Amniotic epithelial cell (primary cell): ENCODE data around the gene ZCCHC24.

Source experiments
- DNase-seq: peaks from one replicate; pipeline ENCODE4 v3.0.0-alpha.2; 2010; ENCODE audit warnings: low read depth

ZCCHC24 gene

DNA sequence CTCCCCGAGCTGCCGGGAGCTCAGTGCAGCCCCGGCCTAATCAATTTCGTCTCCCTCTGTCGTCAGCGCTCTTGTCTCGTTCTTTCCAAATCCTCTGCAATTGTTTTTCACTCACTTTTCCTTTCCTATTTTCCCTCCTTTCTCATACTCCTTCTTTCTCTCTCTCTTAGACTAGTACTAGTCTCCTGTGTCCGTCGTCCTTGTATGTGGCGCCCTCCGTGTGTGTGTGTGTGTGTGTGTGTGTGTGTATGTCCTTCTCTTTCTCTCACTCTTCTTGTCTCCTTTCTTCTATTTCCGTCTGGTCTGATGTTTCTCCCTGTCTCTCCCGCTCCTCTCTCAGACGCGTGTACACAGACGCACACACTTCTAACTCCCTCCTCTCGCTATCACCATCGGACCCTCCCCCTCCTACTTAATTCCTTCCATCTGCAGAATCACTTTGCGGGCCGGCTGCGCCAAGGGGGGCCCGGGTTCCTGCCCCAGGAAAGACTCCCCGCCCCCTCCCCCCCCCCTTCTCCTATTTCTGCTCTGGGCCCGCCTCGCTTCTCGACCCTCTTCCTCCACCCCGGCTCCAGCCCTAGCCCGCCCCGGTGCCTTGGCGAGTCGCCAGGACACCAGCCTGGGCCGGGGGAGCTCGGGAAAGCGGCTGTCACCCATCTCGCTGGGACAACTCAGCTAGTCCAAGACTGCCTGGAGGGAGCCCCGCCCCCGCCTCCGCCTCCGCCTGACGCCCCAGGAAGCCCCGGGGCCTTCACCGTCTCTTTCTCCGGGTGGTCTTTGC lies 743 bp upstream of the ZCCHC24 start:
- DNase-seq: peak; percentile 65

DNA sequence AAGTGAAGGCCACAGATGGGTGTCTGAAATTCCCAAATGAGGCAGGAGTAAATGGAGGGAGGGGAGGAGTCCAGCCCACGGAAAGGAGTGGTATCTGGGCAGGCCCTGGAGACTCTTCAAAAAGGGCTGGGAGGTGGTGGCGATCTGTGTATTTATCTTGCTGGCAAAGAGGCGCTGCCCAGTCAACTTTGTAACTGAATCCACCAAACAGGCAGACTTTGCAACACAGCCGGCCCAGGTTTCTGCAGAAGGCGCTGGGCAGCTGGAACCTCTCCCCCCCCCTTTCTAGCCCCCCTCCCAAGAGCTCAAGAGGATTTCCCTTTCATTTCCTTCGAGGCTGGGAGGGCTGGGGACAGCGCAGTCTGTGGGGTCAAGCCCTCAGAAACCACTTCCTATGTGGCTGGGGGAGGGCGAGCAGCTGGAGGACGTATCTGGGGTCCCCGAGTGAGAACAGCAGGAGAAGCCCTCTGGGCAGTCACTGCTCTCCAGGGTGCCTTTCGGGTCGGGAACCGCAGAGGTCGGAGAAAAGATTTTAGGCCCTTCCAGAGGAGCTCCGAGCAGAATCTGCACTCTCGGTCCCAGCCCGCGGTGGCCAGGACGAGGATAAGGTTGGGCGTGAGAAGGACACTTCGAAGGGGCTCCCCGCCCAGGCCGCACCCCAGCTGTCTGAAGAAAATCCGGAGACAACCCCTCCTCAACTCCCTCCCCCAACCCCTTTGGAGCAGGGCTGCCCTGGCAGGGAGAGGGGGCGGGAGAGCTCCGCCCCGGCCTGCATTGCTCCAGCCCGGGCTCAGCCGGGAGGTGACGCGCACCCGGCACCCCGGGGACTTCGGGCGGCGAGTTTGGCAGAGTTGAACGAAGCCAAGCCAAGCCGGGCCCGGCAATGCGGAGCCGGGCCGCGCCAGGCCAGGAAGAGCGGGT lies 965 bp downstream of the ZCCHC24 start:
- DNase-seq: no peak

DNA sequence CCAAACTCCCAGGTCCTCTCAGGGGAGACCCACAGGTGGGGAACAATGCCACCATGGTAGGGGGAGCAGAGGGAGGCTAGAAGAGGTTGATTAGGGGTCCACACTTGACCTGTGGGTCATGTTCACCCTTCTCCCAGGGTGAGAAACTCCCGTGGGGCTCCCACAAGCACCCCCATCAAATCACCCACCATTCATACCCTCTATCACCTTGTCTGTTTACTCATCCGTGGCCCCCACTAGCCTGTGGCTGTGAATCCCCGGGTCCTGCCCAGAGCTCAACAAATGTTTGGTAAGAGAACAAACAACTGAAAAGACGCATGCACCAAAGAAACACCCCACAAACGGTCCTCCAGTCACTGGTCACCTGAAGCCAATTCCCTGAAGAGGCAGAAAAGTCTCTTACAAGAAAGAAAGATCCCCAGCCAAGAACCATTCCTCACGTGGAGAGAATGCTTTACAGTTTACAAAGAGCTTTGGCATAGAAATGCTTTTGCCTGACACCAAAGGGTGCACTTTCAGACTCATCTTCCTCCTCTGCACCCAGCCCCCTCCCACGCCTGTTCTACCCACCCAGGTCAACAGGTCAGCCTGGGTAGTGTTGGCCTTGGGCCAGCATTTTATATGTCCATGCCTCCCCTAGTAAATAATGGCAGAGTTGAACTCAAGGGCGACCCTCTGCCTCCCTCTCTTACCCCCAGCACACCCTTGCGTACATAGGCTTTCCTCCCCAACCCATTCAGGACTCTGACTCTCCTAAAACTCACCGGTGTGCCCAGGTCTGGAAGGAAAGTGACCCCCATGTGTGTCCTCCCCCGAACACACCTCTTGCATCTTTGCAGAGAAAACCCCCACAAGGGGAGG lies 1.9 kb downstream of the ZCCHC24 start:
- DNase-seq: no peak

DNA sequence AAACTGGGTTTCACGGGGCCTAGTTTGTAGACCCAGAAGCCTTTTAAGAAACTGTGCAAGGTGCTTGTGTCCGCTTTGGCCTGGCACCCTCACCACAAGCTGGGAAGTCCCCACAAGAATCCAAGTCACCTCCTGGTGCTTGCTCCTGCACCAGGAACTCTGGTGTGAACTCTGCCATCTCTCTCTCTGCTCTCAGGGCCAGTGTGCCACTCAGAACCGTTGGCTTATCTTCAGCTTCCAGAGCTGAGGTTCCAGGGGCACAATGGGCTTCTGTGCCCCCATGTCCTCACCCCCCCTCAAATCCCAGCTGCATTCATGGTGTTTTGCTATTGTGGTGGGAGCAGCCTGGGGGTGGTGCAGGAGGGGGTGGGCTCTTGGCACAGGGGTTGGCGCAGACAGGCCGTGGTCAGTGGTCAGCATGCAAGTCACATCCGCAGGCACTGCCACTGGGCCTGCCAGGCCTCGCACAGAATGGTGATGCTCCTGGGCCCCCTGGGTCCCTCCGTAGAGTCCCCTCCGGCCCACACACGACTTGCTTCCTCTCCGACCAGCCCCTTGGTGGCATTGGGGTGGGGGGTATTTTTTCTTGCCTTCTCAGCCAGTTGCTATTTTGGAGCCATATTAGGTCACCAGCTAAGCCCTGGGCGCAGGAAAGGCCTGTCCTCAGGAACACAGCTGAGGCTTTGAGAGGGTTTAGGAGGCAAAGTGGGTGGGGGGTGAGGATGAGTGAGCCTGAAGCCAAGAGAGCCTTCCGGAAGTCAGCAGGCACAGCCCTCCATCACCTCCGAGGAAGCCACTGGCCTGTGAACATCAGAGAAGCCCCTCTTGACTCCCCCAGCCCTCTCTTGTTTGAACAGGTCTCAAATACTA lies 3.0 kb downstream of the ZCCHC24 start:
- DNase-seq: no peak

DNA sequence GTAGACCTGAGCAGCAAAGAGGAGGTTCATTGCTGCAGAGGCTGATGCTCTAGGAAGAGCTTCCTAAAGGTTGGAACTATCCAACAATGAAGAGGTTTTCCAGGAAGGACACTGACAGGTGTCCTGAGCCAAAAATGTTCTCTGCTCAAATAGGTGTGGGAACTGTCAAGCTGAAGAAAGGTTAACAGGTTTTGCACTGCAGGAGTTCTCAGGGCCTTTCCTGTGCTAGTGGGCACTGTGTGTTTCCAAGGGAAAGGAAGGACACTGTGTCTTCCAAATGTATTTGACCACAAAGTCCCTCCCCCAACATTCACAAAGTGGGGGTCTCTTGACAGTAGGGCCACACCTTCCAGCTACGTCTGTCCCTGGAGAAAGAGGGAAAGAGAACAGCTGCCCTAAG lies 4.0 kb downstream of the ZCCHC24 start:
- no peak for DNase-seq

DNA sequence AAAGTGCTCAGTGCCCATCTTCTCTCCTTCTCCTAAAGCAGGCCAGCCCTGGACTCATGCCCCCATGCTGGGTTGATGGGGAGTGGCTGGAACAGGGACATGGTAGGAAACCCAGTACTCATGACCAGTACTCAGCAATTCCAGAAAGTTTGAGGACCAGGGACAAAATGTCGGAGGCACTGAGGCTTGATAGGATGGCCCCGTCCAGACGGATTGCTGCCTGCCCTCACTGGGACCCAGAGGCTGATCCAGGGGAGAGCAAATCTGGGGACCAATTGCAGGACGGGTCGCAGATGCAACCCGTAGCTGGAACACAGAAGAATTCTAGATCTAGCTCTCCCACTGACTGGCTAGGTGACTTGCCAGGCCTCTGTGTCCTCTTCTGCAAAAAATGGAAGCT lies 5.1 kb downstream of the ZCCHC24 start:
- no peak for DNase-seq

DNA sequence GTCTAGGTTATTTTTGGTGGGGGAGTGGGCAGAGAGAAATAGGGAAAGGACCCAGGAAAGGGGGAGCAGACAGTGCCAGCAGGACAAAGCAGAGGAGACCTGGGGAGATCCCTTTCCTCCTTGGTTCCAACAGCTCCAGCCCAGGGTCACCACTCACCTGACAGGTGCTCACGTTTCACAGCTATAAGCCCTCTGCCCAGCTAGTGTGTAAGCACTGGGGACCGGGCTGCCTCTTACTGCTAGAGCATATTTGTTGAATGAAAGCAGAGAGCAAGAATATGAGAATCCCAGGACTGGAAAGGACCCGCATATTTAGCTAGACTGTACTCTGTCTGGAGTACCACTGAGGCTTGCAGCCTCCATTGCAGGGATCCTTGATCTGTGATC lies 6.7 kb downstream of the ZCCHC24 start:
- DNase-seq: no peak

DNA sequence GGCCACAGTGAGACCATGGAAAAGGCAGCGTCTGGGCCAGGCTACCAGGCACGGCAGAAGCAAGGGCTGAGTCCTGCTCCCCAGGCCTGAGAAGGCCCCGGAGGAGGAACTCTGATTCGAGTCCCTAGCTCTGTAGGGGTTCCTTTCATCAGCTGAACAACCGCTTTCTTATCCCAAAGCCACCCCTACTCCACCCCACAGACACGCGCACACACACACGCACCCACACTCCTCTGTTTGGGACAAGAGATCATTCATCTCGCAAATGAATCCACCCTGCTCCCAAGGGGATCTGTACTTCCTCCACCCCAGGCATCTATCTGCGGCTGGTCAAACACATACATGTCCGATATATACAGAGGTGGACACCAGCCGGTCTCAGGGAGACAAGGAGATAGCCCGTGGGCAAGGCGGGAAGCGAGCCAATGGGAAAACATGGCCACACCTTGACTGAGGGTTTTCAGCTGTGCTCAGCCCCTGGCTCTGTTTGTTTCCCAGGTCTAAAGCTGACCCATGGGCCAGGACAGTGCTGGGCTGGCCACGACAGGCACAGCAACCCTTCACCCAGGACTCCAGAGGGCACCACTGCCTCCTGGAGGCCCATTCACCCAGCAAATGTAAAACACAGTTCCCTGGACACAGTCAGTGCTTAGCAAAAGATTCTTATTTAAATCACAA lies 7.3 kb downstream of the ZCCHC24 start:
- DNase-seq: no peak

DNA sequence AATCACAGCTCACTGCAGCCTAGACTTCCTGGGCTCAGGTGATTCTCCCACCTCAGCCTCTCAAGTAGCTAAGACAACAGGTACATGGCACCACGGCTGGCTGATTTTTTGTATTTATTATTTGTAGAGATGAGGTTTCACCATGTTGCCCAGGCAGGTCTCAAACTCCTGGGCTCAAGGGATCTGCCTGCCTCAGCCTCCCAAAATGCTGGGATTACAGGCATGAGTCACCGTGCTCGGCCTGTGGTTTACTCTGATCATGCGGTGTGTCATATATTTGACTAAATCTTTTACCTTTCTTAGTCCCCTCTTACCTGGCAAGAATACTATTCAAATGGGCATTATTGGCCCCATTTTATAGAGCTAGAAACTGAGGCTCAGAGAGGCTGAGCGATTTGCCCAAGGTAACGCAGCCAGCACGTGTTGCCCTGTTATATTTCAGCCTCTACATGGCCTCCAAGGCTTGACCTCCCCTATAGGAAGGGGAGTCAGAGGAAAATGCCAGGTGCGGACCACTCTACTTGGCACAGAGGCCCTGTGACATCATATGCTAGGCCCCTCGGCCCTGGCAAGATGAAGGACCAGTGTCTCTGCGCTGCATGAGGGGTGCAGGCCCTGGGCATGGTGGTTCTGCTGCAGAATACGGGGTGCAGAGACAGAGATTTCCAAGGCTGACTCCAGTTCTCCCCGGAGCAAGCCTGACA lies 8.2 kb downstream of the ZCCHC24 start:
- no peak for DNase-seq

DNA sequence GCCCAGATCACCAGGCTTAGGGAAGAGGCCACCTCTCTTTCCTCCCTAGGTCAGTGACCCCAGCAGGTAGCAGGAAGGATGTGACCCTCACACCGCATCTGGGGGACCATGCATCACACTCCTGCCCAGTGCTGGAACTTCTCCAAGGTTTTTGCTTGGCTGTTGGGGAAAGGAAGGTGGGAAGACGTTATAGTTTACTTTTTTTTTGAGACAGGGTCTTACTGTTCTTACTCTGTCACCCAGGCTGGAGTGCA lies 8.6 kb downstream of the ZCCHC24 start:
- no peak for DNase-seq

DNA sequence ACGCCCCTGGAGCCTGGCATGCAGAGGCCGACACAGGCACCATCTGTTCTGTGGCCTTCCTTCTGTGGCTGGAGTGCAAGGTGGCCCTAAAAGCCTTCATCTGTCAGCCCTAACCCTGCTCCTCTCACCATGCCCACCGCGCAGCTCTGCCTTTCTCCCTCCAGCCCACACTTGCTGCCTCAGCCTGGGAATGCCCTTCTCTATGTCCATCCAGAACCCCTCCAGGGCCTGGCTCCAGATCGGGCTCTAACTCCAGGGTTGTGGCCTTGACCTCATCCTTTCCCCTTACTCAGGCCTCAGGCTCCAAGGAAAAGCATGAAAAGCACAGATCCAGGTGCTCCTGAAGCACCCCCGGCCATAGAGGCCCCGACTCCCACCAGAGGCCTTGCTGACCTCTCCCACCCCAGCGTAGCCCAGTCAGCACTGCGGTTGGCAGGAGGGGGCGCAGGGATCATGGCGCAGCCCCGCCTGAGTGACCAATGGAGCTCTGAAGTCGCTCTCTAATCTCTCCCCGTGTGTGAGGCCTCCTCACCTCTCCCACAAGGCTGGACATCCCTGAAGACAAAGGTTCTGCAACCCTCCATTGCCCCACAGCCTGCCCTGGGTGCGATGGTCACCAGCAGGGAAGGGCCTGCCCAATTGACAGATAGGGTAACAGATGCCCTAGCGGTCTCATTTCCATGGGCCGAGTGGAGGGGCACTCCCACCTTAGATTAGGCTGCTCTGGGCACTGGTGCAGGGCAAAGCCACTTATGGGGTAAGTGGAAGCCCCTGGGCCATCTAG lies 9.2 kb downstream of the ZCCHC24 start:
- DNase-seq: no peak

DNA sequence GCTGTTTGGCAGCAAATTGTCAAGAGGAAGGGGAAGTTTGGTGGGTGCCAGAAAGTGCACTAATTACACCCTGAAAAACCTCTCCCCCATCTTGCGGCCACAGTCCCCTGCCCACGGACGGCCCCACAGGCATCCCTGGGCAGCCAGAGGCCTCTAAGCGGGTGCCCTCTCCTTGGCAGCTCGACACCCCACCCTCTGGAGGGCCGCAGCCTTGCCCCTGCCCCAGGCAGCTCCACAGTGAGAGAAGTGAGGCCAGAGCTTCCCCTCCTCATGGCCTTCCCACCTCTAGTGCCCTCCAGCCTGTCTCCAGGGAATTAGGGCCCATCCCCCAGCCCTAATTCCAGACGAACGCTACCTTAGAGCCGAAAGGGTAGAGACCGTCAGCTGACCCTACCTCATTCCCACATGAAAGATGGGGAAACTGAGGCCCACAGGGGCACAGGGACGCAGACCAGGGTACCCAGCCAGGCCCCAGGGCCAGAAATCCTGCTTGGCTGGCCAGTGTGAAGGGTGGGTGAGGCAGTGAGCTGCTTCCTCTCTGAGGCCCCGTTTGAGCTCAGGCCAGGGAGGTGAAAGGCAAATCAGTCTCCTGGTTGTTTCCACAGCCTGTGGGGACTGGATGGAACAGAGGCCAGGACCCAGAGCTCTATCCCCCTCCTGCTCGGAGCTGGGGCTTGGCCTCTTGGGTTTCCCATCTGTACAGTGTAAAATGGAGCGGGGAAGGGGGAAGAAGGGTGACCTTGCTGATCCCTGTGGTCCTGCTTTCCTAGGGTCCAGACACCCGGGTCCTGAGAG lies 10.0 kb downstream of the ZCCHC24 start:
- DNase-seq: peak; percentile 52

DNA sequence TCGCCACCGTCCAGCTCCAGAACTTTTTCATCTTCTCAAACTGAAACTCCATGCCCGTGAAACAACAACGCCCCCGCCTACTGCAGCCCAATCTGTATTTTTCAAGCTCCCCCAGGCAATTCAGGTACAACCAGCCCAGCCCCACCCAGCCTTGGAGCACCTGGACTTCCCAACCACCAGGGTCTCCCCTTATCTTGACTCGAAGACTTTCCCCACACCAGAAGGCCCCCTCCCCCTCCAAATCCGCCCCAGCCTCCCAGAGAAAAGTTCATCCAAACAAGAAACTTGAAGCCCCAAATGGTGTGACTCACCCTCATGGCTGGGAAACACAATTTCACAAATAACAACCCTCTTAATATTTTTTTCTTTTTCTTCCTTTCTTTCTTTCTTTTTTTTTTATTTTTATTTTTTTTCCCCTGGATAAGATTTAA lies 10.6 kb downstream of the ZCCHC24 start:
- DNase-seq: peak; percentile 84

DNA sequence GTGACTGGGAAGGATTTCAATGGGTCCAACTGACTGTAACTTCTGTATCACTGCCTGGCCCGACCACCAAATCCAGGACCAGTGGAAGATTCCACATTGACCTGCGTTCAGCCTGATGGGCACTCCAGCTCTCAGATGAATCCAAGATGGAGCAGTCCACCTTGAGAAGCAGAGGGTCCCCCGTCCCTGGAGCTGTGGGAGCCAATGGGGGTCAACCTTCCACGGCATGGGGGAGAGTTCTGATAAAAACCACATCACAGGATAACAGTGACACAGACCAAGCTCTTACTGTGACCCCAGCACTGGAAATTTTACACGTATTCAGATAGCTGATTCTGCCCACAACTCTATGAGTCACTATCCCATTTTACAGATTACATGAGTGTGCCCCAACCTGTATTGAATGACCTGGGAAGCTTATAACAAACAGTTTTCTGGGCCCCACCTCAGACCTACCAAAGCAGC lies 11.2 kb downstream of the ZCCHC24 start:
- DNase-seq: peak; percentile 55

DNA sequence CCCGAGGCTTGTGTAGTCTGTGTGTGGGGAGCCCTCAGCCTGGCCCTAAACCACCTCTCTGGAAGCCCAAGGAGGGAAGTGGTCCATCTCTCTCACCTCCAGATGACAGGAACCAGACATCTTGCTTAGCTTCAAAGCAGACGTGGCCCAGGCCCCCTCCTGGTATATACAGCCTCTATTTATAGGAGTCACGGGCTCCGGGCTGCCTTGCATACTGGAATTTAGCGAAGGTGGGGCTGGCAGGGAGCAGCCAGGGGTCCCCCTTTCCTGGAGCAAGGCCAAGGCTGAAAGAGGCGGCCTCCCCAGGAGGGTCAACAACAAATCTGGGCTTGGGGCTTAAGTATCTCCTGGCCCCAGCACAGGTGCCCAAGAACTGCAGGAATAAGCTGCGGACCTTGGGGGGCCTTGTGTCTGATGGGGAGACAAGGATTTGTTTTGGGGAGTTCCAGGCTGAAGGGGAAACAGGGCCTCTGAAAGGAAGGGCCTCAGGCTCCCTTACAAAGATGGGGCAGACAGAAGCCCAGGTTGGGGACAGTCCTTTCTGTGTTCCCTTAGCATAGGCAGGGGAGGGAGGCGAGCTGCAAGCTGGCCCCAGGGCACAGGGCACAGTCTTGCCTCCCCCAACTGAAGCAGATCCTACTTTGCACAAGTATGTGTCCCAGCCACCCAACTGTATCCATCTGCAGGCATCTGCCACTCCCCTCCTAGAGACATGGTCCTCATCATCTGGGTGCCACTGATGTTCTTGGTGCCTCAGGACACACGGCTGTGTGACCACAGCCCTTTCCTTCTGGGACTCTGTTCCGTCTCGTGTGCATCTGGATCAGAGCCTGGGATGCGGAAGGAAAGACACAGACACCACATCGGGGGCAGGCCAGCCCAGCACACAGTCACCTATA lies 11.9 kb downstream of the ZCCHC24 start:
- no peak for DNase-seq

DNA sequence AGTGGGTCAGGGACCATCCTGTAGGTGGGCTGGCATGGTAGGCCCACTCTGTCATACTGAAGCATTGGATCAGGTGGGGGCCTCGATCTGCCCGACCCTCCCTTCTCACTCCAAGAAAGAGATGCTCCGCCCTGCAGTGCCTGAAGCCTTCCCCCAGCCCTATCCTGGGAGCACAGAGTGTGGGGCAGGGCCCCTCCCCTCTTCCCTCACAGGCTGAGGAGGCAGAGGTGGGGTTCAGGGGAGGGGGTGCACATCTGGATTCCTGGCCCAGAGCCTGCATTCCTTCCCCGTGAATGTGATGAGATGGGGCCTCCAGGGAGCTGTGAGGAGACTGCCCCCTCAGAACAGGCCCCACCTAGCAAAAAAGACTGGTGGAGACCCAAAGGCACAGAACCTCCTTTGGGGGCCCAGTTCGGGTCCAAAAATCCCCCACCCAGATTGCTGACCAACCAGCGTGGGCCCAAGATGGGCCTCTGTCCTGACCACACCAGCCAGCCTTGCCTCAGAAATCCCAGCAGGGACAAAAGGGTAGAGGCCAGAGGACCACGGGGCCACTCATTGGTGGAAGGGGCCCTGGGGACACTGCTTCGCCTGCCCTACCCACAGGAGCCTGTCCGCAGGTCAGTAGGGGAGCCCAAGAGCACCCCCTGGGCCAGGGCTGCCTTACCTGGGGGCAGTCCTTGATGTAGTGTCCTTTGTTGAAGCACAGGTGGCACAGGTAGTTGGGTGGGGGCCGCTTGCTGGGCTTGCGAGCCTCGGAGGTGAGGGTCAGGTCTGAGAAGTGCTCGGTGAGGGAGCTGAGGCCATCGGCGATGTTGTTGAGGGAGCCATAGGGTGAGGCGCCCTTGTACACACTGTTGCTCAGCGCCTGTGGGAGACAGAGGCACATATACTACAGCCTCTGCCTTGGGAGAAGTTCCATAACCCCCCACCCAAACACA lies 13.3 kb downstream of the ZCCHC24 start:
- peak; percentile 52 for DNase-seq
